OCI-LY1 (cell line): ENCODE results near the gene ENPP3.

Source experiments
- H2AFZ ChIP-seq: fragments of 200-600 bp; sonication (generic), shearing (Covaris generic); 2 replicates; pipeline ENCODE4 v1.6.0; 2014; ENCODE audit warnings: antibody characterized with exemption, mild to moderate bottlenecking, low read length
- H3F3A ChIP-seq: fragments of 200-600 bp; sonication (generic), shearing (Covaris generic); 2 replicates; pipeline ENCODE4 v1.6.0; 2014; ENCODE audit warnings: mild to moderate bottlenecking, antibody characterized with exemption, low read length, moderate library complexity; ENCODE audit not compliant: insufficient read depth
- H3K27ac ChIP-seq: fragments of 200-600 bp; sonication (generic); 2 replicates; pipeline ENCODE4 v1.5.1; 2014; ENCODE audit warnings: low read length, mixed run types, mild to moderate bottlenecking, low read depth; ENCODE audit not compliant: poor library complexity, severe bottlenecking
- H3K27me3 ChIP-seq: fragments of 200-600 bp; sonication (generic); 2 replicates; pipeline ENCODE4 v1.6.0; 2014; ENCODE audit warnings: antibody characterized with exemption, mild to moderate bottlenecking, low read length, moderate library complexity; ENCODE audit not compliant: insufficient read depth
- H3K36me3 ChIP-seq: fragments of 200-600 bp; sonication (generic); 2 replicates; pipeline ENCODE4 v1.6.1; 2014; ENCODE audit warnings: mild to moderate bottlenecking, antibody characterized with exemption, low read length, moderate library complexity, mixed read lengths; ENCODE audit not compliant: insufficient read depth
- H3K4me1 ChIP-seq: fragments of 200-600 bp; sonication (generic); 2 replicates; pipeline ENCODE4 v1.5.1; 2014; ENCODE audit warnings: mild to moderate bottlenecking, low read length, moderate library complexity; ENCODE audit not compliant: insufficient read depth, severe bottlenecking
- H3K4me2 ChIP-seq: fragments of 200-600 bp; sonication (generic), shearing (Covaris generic); 2 replicates; pipeline ENCODE4 v1.6.1; 2014; ENCODE audit warnings: low read length
- H3K4me3 ChIP-seq: fragments of 200-600 bp; sonication (generic); 2 replicates; pipeline ENCODE4 v1.5.1; 2014; ENCODE audit warnings: low read length, low read depth, mild to moderate bottlenecking, mixed read lengths; ENCODE audit not compliant: poor library complexity, severe bottlenecking
- H3K79me2 ChIP-seq: fragments of 200-600 bp; shearing (Covaris generic); 2 replicates; pipeline ENCODE4 v1.6.1; 2016; ENCODE audit warnings: mixed run types, low read length, mixed read lengths; ENCODE audit not compliant: insufficient read depth
- H3K9ac ChIP-seq: fragments of 200-600 bp; sonication (generic), shearing (Covaris generic); 2 replicates; pipeline ENCODE4 v1.6.1; 2014; ENCODE audit warnings: mild to moderate bottlenecking, low read length, mixed read lengths
- H3K9me2 ChIP-seq: fragments of 200-600 bp; sonication (generic), shearing (Covaris generic); 2 replicates; pipeline ENCODE4 v1.6.1; 2014; ENCODE audit warnings: low read depth, mild to moderate bottlenecking, low read length, mixed read lengths
- H3K9me3 ChIP-seq: fragments of 200-600 bp; shearing (Covaris generic); 2 replicates; pipeline ENCODE4 v1.6.1; 2014; ENCODE audit warnings: low read length, mixed read lengths
- H4K20me1 ChIP-seq: fragments of 200-600 bp; sonication (generic), shearing (Covaris generic); 2 replicates; pipeline ENCODE4 v1.6.0; 2016; ENCODE audit warnings: mild to moderate bottlenecking, low read length; ENCODE audit not compliant: insufficient read depth
- CTCF ChIP-seq: fragments of 200-600 bp; sonication (generic), shearing (Covaris generic); IDR thresholded peaks from 2 replicates; pipeline ENCODE4 v1.5.1; 2017; ENCODE audit warnings: mild to moderate bottlenecking, antibody characterized with exemption, low read length, moderate library complexity, mixed read lengths
- EZH2 ChIP-seq: fragments of 200-600 bp; sonication (generic), shearing (Covaris generic); IDR thresholded peaks from 2 replicates; pipeline ENCODE4 v1.8.0; 2017; ENCODE audit warnings: borderline replicate concordance, mixed run types, mild to moderate bottlenecking, antibody characterized with exemption, low read length, moderate library complexity, mixed read lengths

The ENPP3 gene

DNA sequence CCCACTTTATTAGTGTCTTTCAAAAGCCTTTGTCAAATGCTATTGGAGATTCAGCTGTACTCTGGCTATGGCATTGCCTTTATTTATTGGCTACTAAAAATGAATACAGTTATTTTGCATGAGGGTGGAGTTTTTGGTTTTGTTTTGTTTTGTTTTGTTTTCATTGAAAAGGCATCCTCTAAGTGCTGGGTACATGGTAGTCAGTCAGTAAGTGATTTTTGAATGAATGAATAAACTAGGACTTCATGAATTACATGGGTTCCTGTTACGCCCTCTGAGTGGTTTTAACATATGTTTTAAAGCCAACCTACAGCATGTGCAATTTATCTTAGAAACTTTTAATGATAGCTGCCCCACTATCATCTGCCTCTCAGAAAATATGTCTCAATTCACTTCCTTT, 131.9 kb downstream of the ENPP3 start:
- Histone ChIP-seq H3K36me3 (no peaks in the 10 kb centered on the region), H4K20me1 (no peaks in the 10 kb centered on the region), H2AFZ (no peak overlapping the region), H3K9ac (no peak overlapping the region), H3K27ac (no peak overlapping the region), H3K4me3 (no peak overlapping the region), H3K4me1 (no peaks in the 10 kb centered on the region), H3K27me3 (no peaks in the 10 kb centered on the region), H3K9me3 (no peaks in the 10 kb centered on the region), H3F3A (no peaks in the 10 kb centered on the region), H3K79me2 (no peaks in the 10 kb centered on the region), H3K9me2 (no peaks in the 10 kb centered on the region), H3K4me2 (no peak overlapping the region)
- no peak for TF ChIP-seq EZH2
- no peak for TF ChIP-seq CTCF

DNA sequence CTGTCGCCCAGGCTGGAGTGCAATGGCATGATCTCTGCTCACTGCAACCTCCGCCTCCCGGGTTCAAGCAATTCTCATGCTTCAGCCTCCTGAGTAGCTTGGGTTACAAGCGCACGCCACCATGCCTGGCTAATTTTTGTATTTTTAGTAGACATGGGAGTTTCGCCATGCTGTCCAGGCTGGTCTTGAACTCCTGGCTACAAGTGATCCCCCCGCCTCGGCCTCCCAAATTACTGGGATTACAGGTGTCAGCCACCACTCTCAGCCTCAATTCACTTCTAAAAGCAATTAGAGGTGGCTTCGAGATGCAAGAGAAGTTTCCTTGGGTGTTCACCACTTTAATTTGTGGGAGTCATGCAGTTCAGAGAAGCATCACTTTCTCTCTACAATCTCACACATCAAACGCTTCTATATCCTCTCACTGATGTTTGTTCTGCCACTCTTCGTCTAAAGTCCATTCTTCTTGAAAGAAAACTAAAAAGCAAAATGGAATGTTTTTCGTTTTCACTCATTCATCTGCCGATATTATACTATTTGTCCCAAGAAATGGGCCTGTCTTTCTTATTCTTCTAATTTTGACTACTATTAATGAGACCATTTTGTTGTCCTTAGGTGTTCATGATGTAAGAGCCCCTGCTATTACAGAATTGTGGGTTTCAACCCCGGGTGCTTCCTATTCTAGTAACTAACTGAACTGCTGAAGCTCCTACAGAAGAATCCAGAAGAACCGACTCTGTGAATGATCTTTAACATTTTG, 132.5 kb downstream of the ENPP3 start:
- no peaks in the 10 kb centered on the region for H3F3A ChIP-seq
- H3K9me3 ChIP-seq = no peaks in the 10 kb centered on the region
- H3K9me2 ChIP-seq = no peaks in the 10 kb centered on the region
- H3K27me3 ChIP-seq = no peaks in the 10 kb centered on the region
- TF ChIP-seq EZH2 (no peak), CTCF (no peak)
- H2AFZ ChIP-seq = no peak overlapping the region
- H3K27ac ChIP-seq = no peak overlapping the region
- no peaks in the 10 kb centered on the region for H3K79me2 ChIP-seq
- no peak overlapping the region for H3K4me2 ChIP-seq
- H4K20me1 ChIP-seq = no peaks in the 10 kb centered on the region
- no peak overlapping the region for H3K9ac ChIP-seq
- no peaks in the 10 kb centered on the region for H3K4me1 ChIP-seq
- no peak overlapping the region for H3K4me3 ChIP-seq
- H3K36me3 ChIP-seq = no peaks in the 10 kb centered on the region

- Histone ChIP-seq H3K9me2 (no peaks in the 10 kb centered on the region), H3K79me2 (no peaks in the 10 kb centered on the region), H3K4me2 (no peak overlapping the region), H3K9me3 (no peaks in the 10 kb centered on the region), H3K4me3 (no peak overlapping the region), H3K4me1 (no peaks in the 10 kb centered on the region), H4K20me1 (no peaks in the 10 kb centered on the region), H3K9ac (no peak overlapping the region), H3K36me3 (no peaks in the 10 kb centered on the region), H3K27ac (no peak overlapping the region), H3K27me3 (no peaks in the 10 kb centered on the region), H3F3A (no peaks in the 10 kb centered on the region), H2AFZ (no peak overlapping the region)
- TF ChIP-seq CTCF (no peak), EZH2 (no peak)
Observed at GRCh38 chr6:131770776-131771175, 133.7 kb downstream of the ENPP3 start.
